Measurements from ENCODE around the gene HOXA5.

GRCh38 chr7:27144781-27145164 lies 1.3 kb upstream of the HOXA5 start:
- TF ChIP-seq CTCF (IDR thresholded peaks at IDR 0.05) (no peak), POLR2A (IDR thresholded peaks at IDR 0.05) (no peak)
